PC-9 (cell line): ENCODE results near the gene RPL32. TPM values are rescaled to one million over a fixed set of nuclear protein-coding genes. Genes with fewer than 3 reads are reported as not detected.
A peak's percentile ranks its signal among the peaks of the same experiment; 100 is the strongest.
"Not testable (repeated sequence)": the region's sequence is repeated elsewhere in the genome, so short reads cannot be mapped to it uniquely, and the experiment has no call there.

Experiments used
- BruUV-seq: library from RNA; stranded (reverse); fragments of 400-500 nt; replicated peaks from 2 replicates; lab custom pipeline; 2021; lab: Mats Ljungman, UMichigan
- CTCF ChIA-PET: fragments of 300-600 bp; sonication (Branson Sonifier 250); formaldehyde crosslinking; loops from one replicate; lab custom pipeline; 2022; ENCODE audit warnings: antibody characterized with exemption; lab: Charles Lee
- POLR2A ChIA-PET: fragments of 300-600 bp; sonication (Branson Sonifier 250); formaldehyde crosslinking; loops from one replicate; lab custom pipeline; 2022; ENCODE audit warnings: antibody characterized with exemption; ENCODE audit not compliant: unreplicated experiment; lab: Charles Lee
- DNase-seq, 2 experiments: peaks; one replicate each; pipeline versions ENCODE4 v3.0.0 to v3.0.0-alpha.2; 2015 to 2022; ENCODE audit warnings: mixed read lengths in 1 of 2
- H2AFZ ChIP-seq: fragments of 200-600 bp; sonication (generic); 2 replicates; pipeline ENCODE4 v1.8.1; 2017; ENCODE audit warnings: antibody characterized with exemption
- H3F3A ChIP-seq: fragments of 200-600 bp; sonication (generic); 2 replicates; pipeline ENCODE4 v1.8.1; 2017; ENCODE audit warnings: antibody characterized with exemption, mild to moderate bottlenecking, low read depth; ENCODE audit not compliant: insufficient read depth
- H3K27ac ChIP-seq: fragments of 200-600 bp; sonication (generic); 2 replicates; pipeline ENCODE4 v1.6.1; 2016; ENCODE audit warnings: mixed run types
- H3K27me3 ChIP-seq: fragments of 200-600 bp; sonication (generic); 2 replicates; pipeline ENCODE4 v1.6.1; 2016; ENCODE audit warnings: low read depth, mixed run types; ENCODE audit not compliant: insufficient read depth
- H3K36me3 ChIP-seq: fragments of 200-600 bp; sonication (generic); 2 replicates; pipeline ENCODE4 v1.6.1; 2016; ENCODE audit warnings: low read depth, mixed run types
- H3K4me1 ChIP-seq: fragments of 200-600 bp; sonication (generic); replicated peaks from 2 replicates; pipeline ENCODE4 v1.6.1; 2016; ENCODE audit warnings: mixed run types; ENCODE audit not compliant: insufficient read depth
- H3K4me2 ChIP-seq: fragments of 200-600 bp; sonication (generic); 2 replicates; pipeline ENCODE4 v1.6.1; 2017; ENCODE audit warnings: mixed run types
- H3K4me3 ChIP-seq: fragments of 200-600 bp; sonication (generic); 2 replicates; pipeline ENCODE4 v1.6.1; 2016; ENCODE audit warnings: mixed run types
- H3K79me2 ChIP-seq: fragments of 200-600 bp; sonication (generic); 2 replicates; pipeline ENCODE4 v1.6.1; 2017; ENCODE audit warnings: low read depth, mixed run types
- H3K9me2 ChIP-seq: fragments of 200-600 bp; sonication (generic); 2 replicates; pipeline ENCODE4 v1.8.1; 2017; ENCODE audit warnings: mild to moderate bottlenecking; ENCODE audit not compliant: insufficient read depth
- H3K9me3 ChIP-seq: fragments of 200-600 bp; sonication (generic); 2 replicates; pipeline ENCODE4 v1.8.1; 2016; ENCODE audit warnings: low read depth; ENCODE audit not compliant: insufficient read depth
- H4K20me1 ChIP-seq: fragments of 200-600 bp; sonication (generic); 2 replicates; pipeline ENCODE4 v1.8.1; 2017; ENCODE audit not compliant: insufficient read depth
- EZH2 ChIP-seq: fragments of 200-600 bp; sonication (generic); IDR thresholded peaks from 2 replicates; pipeline ENCODE4 v1.8.0; 2017; ENCODE audit warnings: antibody characterized with exemption, low read depth
- intact Hi-C: fragments of 100-400 bp; cut with micrococcal nuclease; formaldehyde crosslinking; loops from one replicate; pipeline ENCODE4 v1.10.0; 2022; ENCODE audit not compliant: unreplicated experiment
- total RNA-seq: library from RNA; stranded (reverse); gene quantifications from 2 replicates; pipeline ENCODE4 v1.2.3, GENCODE V29; 2021
- TF ChIP-seq, protein P1 (sequence below): fragments of 200-600 bp; sonication (generic); conservative IDR thresholded peaks from 2 replicates; pipeline ENCODE4 v1.6.1; 2017; ENCODE audit warnings: mixed run types, antibody characterized with exemption, mild to moderate bottlenecking, moderate library complexity

RPL32 gene
- total RNA-seq, 1 experiment from 2014 or later, result 1,662 TPM

DNA sequence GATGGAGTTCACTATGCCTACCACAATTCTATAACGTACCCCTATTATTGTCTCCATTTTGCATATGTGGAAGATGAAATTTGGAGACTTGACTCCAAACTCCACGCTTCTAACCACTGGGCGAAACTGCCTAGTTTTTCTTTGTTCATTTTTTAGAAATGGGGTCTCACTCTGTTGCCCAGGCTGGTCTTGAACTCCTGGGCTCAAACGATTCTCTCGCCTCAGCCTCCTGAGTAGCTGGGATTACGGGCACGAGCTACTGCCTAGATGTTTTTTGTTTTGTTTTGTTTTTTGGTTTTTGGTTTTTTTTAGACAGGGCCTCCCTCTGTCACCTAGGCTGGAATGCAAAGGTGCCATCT, 584 bp upstream of the RPL32 start:
- Histone ChIP-seq H3K79me2 (peaks cover 44% of the 10 kb centered on the region), H2AFZ (peak overlapping the region; percentile 89)

DNA sequence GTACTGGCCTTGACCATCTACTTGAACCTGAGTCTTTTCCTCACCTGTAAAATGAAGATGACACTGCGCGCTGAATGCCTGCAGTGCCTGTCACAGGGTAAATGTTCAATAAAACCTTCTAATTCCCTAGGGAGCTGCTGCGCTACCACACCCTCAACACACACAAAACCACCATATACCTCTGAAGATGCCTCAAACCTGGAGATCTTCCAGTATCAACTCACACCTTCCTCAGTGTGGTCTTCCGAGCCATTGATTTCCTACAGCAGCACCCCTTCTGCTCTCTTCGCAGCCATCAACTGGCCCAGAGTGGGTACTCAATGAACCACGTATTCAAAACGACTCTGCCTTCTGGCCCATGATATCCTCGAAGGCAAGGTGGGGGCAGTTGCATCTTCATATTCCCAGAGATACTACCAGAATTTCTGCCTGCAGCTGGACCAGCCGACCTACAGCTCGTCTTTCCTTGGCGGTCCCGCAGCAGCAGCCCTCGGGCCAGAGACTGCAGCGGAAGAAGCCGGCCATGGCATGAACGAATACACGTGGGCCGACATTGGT, 695 bp downstream of the RPL32 start:
- ChIA-PET POLR2A (interaction anchor here (0.8 kb wide), 1 partner anchor 31 kb away, joined by 4 read pairs; no protein-coding TSS in a partner anchor), CTCF (interaction anchor here (1.0 kb wide), 1 partner anchor 88 kb away, joined by 3 read pairs; no protein-coding TSS in a partner anchor)
- DNase-seq, result no peak
- H4K20me1 ChIP-seq, result peaks cover 46% of the 10 kb centered on the region
- H3K9me3 ChIP-seq, result no peaks in the 10 kb centered on the region
- peaks cover 53% of the 10 kb centered on the region for H3F3A ChIP-seq
- H3K4me3 ChIP-seq, result peak overlapping the region; percentile 98
- TSS peak; percentile 68 for BruUV-seq
- no peaks in the 10 kb centered on the region for H3K27me3 ChIP-seq
- no peaks in the 10 kb centered on the region for H3K9me2 ChIP-seq
- H2AFZ ChIP-seq, result peak overlapping the region; percentile 89
- H3K36me3 ChIP-seq, result peaks cover 54% of the 10 kb centered on the region
- TF ChIP-seq, protein P1, sequence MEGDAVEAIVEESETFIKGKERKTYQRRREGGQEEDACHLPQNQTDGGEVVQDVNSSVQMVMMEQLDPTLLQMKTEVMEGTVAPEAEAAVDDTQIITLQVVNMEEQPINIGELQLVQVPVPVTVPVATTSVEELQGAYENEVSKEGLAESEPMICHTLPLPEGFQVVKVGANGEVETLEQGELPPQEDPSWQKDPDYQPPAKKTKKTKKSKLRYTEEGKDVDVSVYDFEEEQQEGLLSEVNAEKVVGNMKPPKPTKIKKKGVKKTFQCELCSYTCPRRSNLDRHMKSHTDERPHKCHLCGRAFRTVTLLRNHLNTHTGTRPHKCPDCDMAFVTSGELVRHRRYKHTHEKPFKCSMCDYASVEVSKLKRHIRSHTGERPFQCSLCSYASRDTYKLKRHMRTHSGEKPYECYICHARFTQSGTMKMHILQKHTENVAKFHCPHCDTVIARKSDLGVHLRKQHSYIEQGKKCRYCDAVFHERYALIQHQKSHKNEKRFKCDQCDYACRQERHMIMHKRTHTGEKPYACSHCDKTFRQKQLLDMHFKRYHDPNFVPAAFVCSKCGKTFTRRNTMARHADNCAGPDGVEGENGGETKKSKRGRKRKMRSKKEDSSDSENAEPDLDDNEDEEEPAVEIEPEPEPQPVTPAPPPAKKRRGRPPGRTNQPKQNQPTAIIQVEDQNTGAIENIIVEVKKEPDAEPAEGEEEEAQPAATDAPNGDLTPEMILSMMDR, result no peak
- TF ChIP-seq EZH2, result no peak
- peaks cover 57% of the 10 kb centered on the region for H3K79me2 ChIP-seq
- H3K4me1 ChIP-seq, result peaks cover 28% of the 10 kb centered on the region
- H3K4me2 ChIP-seq, result peak overlapping the region; percentile 96
- intact Hi-C loops, result loop anchor here (1.0 to 5.0 kb wide), 3 partner anchors 52 to 703 kb away; no protein-coding TSS in a partner anchor
- peak overlapping the region; percentile 93 for H3K27ac ChIP-seq

More for the DNA sequence above, 584 bp upstream of the RPL32 start:
- no peak for TF ChIP-seq EZH2
- TF ChIP-seq, protein P1, result peak; percentile 45; the same call in 1 of the 2 replicates
- Histone ChIP-seq H3K27ac (peak overlapping the region; percentile 93; the same call in 1 of the 2 replicates), H3K36me3 (peaks cover 41% of the 10 kb centered on the region), H3K4me3 (peak overlapping the region; percentile 98; the same call in 1 of the 2 replicates), H4K20me1 (peaks cover 33% of the 10 kb centered on the region), H3F3A (peaks cover 40% of the 10 kb centered on the region), H3K27me3 (no peaks in the 10 kb centered on the region), H3K9me2 (no peaks in the 10 kb centered on the region), H3K9me3 (no peaks in the 10 kb centered on the region), H3K4me1 (peaks cover 39% of the 10 kb centered on the region), H3K4me2 (peak overlapping the region; percentile 96)
- ChIA-PET CTCF (interaction anchor here (0.7 to 1.0 kb wide), 2 partner anchors 49 to 88 kb away, joined by 3 to 4 read pairs; no protein-coding TSS in a partner anchor), POLR2A (interaction anchor here (0.6 to 0.9 kb wide), 3 partner anchors 12 to 90 kb away, joined by 3 read pairs; no protein-coding TSS in a partner anchor)
- BruUV-seq, result no TSS peak
- no peak for DNase-seq
- intact Hi-C loops, result loop anchor here (1.0 to 5.0 kb wide), 3 partner anchors 51 to 705 kb away; no protein-coding TSS in a partner anchor

DNA sequence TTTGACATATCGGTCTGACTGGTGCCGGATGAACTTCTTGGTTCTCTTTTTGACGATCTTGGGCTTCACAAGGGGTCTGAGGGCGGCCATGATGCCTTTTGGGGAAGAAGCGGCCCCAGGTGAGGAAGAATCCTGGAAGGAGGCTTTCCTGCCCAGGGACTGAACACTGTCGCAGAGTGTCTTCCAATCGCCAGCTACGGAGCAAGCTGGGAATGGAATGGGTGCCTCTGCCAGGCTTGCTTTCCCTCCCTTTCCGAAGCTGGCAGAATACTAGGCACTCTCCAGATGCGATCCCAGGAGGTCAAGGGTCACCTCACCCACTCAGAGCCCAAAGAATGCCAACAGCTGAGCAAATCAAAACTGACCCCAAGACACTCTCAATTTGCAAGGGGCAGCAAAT, 1.2 kb downstream of the RPL32 start:
- intact Hi-C loops, result loop anchor here (2.0 to 5.0 kb wide), 2 partner anchors 53 to 703 kb away; no protein-coding TSS in a partner anchor
- H3K9me2 ChIP-seq, H3K27me3 ChIP-seq, H3K9me3 ChIP-seq, H2AFZ ChIP-seq, POLR2A ChIA-PET, BruUV-seq, DNase-seq: not testable (repeated sequence)
- peak overlapping the region; percentile 98 for H3K4me3 ChIP-seq
- peak overlapping the region; percentile 96 for H3K4me2 ChIP-seq
- peaks cover 58% of the 10 kb centered on the region for H3F3A ChIP-seq
- CTCF ChIA-PET, result interaction anchor here (1.0 kb wide), 1 partner anchor 88 kb away, joined by 3 read pairs; no protein-coding TSS in a partner anchor
- H3K36me3 ChIP-seq, result peaks cover 59% of the 10 kb centered on the region
- H3K27ac ChIP-seq, result peak overlapping the region; percentile 93
- peaks cover 60% of the 10 kb centered on the region for H3K79me2 ChIP-seq
- peaks cover 28% of the 10 kb centered on the region for H3K4me1 ChIP-seq
- H4K20me1 ChIP-seq, result peaks cover 51% of the 10 kb centered on the region
